ENCODE measurements around the gene OR2L8.
"Not testable (repeated sequence)": the region's sequence is repeated elsewhere in the genome, so short reads cannot be mapped to it uniquely, and the experiment has no call there.

Gene OR2L8

GRCh38 chr1:247948558-247948957 lies at the start of gene OR2L8:
TSS of gene OR2L8 (plus strand) at chr1:247948858. CDS start at chr1:247948858, 0 bp downstream.
- DNase-seq (ENCODE audit: low read depth), result no peak

GRCh38 chr1:247904122-247904521 lies 44.5 kb upstream of the OR2L8 start:
- DNase-seq (ENCODE audit: low read depth), result no peak

- DNase-seq (ENCODE audit: low read depth), result no peak
Measured at GRCh38 chr1:247905181-247905580, 43.5 kb upstream of the OR2L8 start.

GRCh38 chr1:247905910-247906503 lies 42.7 kb upstream of the OR2L8 start:
- DNase-seq (ENCODE audit: low read depth), result no peak

- DNase-seq (ENCODE audit: low read depth), result no peak
Measured at GRCh38 chr1:247906504-247907047, 42.1 kb upstream of the OR2L8 start.

GRCh38 chr1:247908766-247909165 lies 39.9 kb upstream of the OR2L8 start:
- no peak for DNase-seq (ENCODE audit: low read depth)

- no peak for DNase-seq (ENCODE audit: low read depth)
Measured at GRCh38 chr1:247913786-247914185, 34.9 kb upstream of the OR2L8 start.

- DNase-seq (ENCODE audit: low read depth), result no peak
Measured at GRCh38 chr1:247914941-247915662, 33.6 kb upstream of the OR2L8 start.

- DNase-seq (ENCODE audit: low read depth), result no peak
Measured at GRCh38 chr1:247919952-247920351, 28.7 kb upstream of the OR2L8 start, which contains the start of gene OR2T8. TSS of gene OR2T8 (plus strand) at chr1:247920252. CDS start at chr1:247921018, 766 bp downstream.

GRCh38 chr1:247923941-247924340 lies 24.7 kb upstream of the OR2L8 start:
- no peak for DNase-seq (ENCODE audit: low read depth)

GRCh38 chr1:247924868-247925267 lies 23.8 kb upstream of the OR2L8 start, which contains the start of gene OR2AJ1:
TSS of gene OR2AJ1 (plus strand) at chr1:247924889. CDS start at chr1:247933769, 8,880 bp downstream.
- no peak for DNase-seq (ENCODE audit: low read depth)

- no peak for DNase-seq (ENCODE audit: low read depth)
Measured at GRCh38 chr1:247933989-247934388, 14.7 kb upstream of the OR2L8 start.

- DNase-seq (ENCODE audit: low read depth), result no peak
Measured at GRCh38 chr1:247935781-247936180, 12.9 kb upstream of the OR2L8 start.

GRCh38 chr1:247936415-247936814 lies 12.2 kb upstream of the OR2L8 start:
- no peak for DNase-seq (ENCODE audit: low read depth)

GRCh38 chr1:247936965-247937734 lies 11.5 kb upstream of the OR2L8 start:
- DNase-seq (ENCODE audit: low read depth), result not testable (repeated sequence)

GRCh38 chr1:247942624-247943023 lies 6.0 kb upstream of the OR2L8 start:
- DNase-seq (ENCODE audit: low read depth), result no peak

GRCh38 chr1:247953408-247953807 lies 4.8 kb downstream of the OR2L8 start:
- DNase-seq (ENCODE audit: low read depth), result no peak

GRCh38 chr1:247961791-247962190 lies 13.1 kb downstream of the OR2L8 start:
- no peak for DNase-seq (ENCODE audit: low read depth)

GRCh38 chr1:247962911-247963588 lies 14.4 kb downstream of the OR2L8 start:
- no peak for DNase-seq (ENCODE audit: low read depth)

GRCh38 chr1:247964933-247965332 lies 16.3 kb downstream of the OR2L8 start, which contains the start of gene OR2AK2:
TSS of gene OR2AK2 (plus strand) at chr1:247965233. CDS start at chr1:247965377, 144 bp downstream.
- no peak for DNase-seq (ENCODE audit: low read depth)

- DNase-seq (ENCODE audit: low read depth), result no peak
Measured at GRCh38 chr1:247966532-247967204, 18.0 kb downstream of the OR2L8 start.
